Measurements from ENCODE around the gene TUBG2. TPM values are rescaled to one million over a fixed set of nuclear protein-coding genes. Genes with fewer than 3 reads are reported as not detected.
A peak's percentile ranks its signal among the peaks of the same experiment; 100 is the strongest.

TUBG2 gene
- total and polyA plus RNA-seq, 2 of the 8 experiments (the other 6 are each of a cell fraction or from before 2014, with no cell fraction given), result 14.8 to 16.6 TPM

DNA sequence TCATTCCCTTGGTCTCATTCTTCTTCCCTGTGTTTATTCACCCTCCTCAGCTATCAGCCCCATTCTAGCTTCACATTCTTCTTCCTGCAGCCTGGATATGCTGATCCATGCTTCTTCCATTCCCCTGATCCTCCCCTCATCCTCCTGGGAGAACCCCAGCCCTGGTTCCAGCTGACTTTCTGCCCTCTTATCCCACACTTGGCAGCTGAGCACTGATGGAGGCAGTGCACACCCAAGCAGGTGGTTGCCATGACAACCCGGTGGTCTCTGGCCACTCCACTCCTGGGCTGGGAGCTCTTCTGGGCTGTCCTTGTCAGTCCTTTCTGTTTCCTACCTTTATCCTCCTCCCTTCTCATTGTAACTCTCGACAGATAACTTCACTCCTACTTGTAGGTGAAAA is 16.7 kb upstream of the TUBG2 start:
- no peak overlapping the region for H2BK12ac ChIP-seq (ENCODE audit: low read depth, low read length)
- no peaks in the 10 kb centered on the region for H4K20me1 ChIP-seq (replicated peaks in 1 of 2; ENCODE audit: control insufficient read depth in 1 of 2, insufficient read depth in 2 of 2, low read length in 2 of 2)
- CTCF ChIA-PET (ENCODE audit: partially characterized antibody), result interaction anchor here (0.5 kb wide), 1 partner anchor 232 kb away, joined by 4 read pairs; no protein-coding TSS in a partner anchor
- peaks cover 0 to 2% (median 0%) of the 10 kb centered on the region in 4 experiments; a peak in 1 of 7 replicates for H3K4me1 ChIP-seq (replicated peaks in 1 of 4; ENCODE audit: control insufficient read depth in 3 of 4, insufficient read depth in 4 of 4, low read length in 3 of 4)
- H3K79me2 ChIP-seq (ENCODE audit: control insufficient read depth in 1 of 2, insufficient read depth in 2 of 2, low read length in 2 of 2), result no peaks in the 10 kb centered on the region
- 0 out of 2 replicates have a peak overlapping the region, but pooled peaks have one; percentile 65 for H2AK5ac ChIP-seq (ENCODE audit: low read depth, low read length)
- no peak overlapping the region for H3K4me2 ChIP-seq (ENCODE audit: insufficient read depth in 1 of 2, low read depth in 2 of 2, low read length in 2 of 2)
- H3K9me3 ChIP-seq (ENCODE audit: insufficient read depth in 2 of 2, low read depth in 1 of 2, low read length in 1 of 2), result no peaks in the 10 kb centered on the region
- H4K5ac ChIP-seq (ENCODE audit: insufficient read length, low read depth, low read length), result no peak overlapping the region
- FAIRE-seq, result no peak
- no peaks in the 10 kb centered on the region for H3K36me3 ChIP-seq (ENCODE audit: control insufficient read depth in 2 of 4, insufficient read depth in 4 of 4, low read length in 3 of 4)
- H4K8ac ChIP-seq (ENCODE audit: extremely low read depth, insufficient read depth, low read length), result no peak overlapping the region
- no peak overlapping the region for H3K27ac ChIP-seq (ENCODE audit: low read depth, low read length)
- H3K56ac ChIP-seq (replicated peaks; ENCODE audit: insufficient read length, low read depth, low read length), result no peak overlapping the region
- no peak overlapping the region for H3K4ac ChIP-seq (replicated peaks; ENCODE audit: insufficient read length, low read depth, low read length)
- H2BK15ac ChIP-seq (ENCODE audit: low read length), result no peak overlapping the region
- H3K18ac ChIP-seq (ENCODE audit: extremely low read depth, low read length), result no peak overlapping the region
- no peak overlapping the region for H3K9ac ChIP-seq (replicated peaks in 1 of 4; ENCODE audit: extremely low read depth in 1 of 4, low read depth in 3 of 4, low read length in 3 of 4)
- POLR2A ChIA-PET (ENCODE audit: partially characterized antibody), result interaction anchor here (0.6 to 1.2 kb wide), 2 partner anchors 10 to 18 kb away, joined by 3 read pairs; no protein-coding TSS in a partner anchor
- H3K27me3 ChIP-seq (replicated peaks in 1 of 4; ENCODE audit: control insufficient read depth in 3 of 4, extremely low read depth in 1 of 4, insufficient read depth in 3 of 4, low read length in 3 of 4), result no peaks in the 10 kb centered on the region; a peak in 1 of 7 replicates
- DNase-seq (ENCODE audit: low read depth in 1 of 2, low spot score in 2 of 2), result no peak
- WGBS, 2 experiments (ENCODE audit: extremely low coverage in 1 of 2, insufficient coverage in 1 of 2, insufficient read length in 1 of 2, insufficient replicate concordance in 2 of 2, low coverage in 1 of 2, low lambda C conversion rate in 2 of 2, missing lambda C conversion rate in 1 of 2), result 63% methylated on average over 2 of the region's 2 CpGs; no CpG with 5 or more reads in 1 of the 2 experiments
- H3K79me1 ChIP-seq (ENCODE audit: low read depth, low read length), result no peaks in the 10 kb centered on the region
- H4K91ac ChIP-seq (replicated peaks; ENCODE audit: insufficient read length, low read length), result no peak overlapping the region
- H3K4me3 ChIP-seq (ENCODE audit: extremely low read depth in 1 of 4, insufficient read depth in 2 of 4, low read depth in 3 of 4, low read length in 4 of 4), result no peak overlapping the region
- no peak overlapping the region for H3K14ac ChIP-seq (ENCODE audit: insufficient read length)
- no peak overlapping the region for H2BK120ac ChIP-seq (replicated peaks; ENCODE audit: low read depth, low read length)
- H2AFZ ChIP-seq (ENCODE audit: low read length), result no peak overlapping the region
- TF ChIP-seq RXRA (IDR thresholded peaks at IDR 0.05; ENCODE audit: insufficient read depth, low read depth, low read length) (no peak), ZNF274 (IDR thresholded peaks at IDR 0.05; ENCODE audit: borderline replicate concordance, extremely low read depth, low read length) (no peak), POU5F1 (IDR thresholded peaks at IDR 0.05; ENCODE audit: low read depth, low read length) (no peak), RFX5 (IDR thresholded peaks at IDR 0.05; ENCODE audit: borderline replicate concordance, low read depth, low read length) (no peak), FOSL1 (IDR thresholded peaks at IDR 0.05; ENCODE audit: insufficient read depth, low read depth, low read length) (no peak), CREB1 (IDR thresholded peaks at IDR 0.05) (no peak), CHD1 (IDR thresholded peaks at IDR 0.05; ENCODE audit: low read depth, low read length) (no peak)
- TF ChIP-seq, protein P1, sequence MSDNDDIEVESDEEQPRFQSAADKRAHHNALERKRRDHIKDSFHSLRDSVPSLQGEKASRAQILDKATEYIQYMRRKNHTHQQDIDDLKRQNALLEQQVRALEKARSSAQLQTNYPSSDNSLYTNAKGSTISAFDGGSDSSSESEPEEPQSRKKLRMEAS (IDR thresholded peaks at IDR 0.05), result no peak
- H3K23ac ChIP-seq (ENCODE audit: insufficient read length), result no peak overlapping the region
- H2BK20ac ChIP-seq (ENCODE audit: low read length), result no peak overlapping the region
- H3K23me2 ChIP-seq (ENCODE audit: low read depth, low read length), result no peaks in the 10 kb centered on the region
- no peak overlapping the region for H2BK5ac ChIP-seq (ENCODE audit: low read depth, low read length)
